ENCODE data around the gene HIPK3. TPM values are rescaled to one million over a fixed set of nuclear protein-coding genes. Genes with fewer than 3 reads are reported as not detected.

HIPK3 gene
- total and polyA plus RNA-seq, 10 of the 15 experiments (the other 5 are each of a cell fraction or from before 2014, with no cell fraction given): 3.4 to 26.5 (median 13.6) TPM

DNA sequence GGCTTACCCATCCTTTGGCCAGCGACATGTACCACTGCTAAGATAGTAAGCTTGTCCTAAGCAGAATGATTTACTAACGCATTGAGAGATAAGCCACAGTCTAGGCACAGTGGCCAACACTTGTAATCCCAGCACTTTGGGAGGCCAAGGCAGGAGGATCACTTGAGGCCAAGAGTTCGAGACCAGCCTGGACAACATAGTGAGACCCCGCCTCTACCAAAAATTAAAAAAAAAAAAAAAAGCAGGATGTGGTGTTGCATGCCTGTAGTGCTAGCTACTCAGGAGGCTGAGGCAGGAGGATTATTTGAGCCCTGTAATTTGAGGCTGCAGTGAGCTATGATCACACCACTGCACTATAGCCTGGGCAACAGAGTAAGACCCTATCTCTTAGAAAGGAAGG lies 93.1 kb downstream of the HIPK3 start:
- Histone ChIP-seq H3K4me2 (ENCODE audit: control insufficient read depth, insufficient read depth) (no peak overlapping the region), H3K27me3 (replicated peaks in 1 of 2; ENCODE audit: control insufficient read depth in 2 of 2, insufficient read depth in 2 of 2, low read length in 1 of 2) (no peaks in the 10 kb centered on the region), H4K20me1 (ENCODE audit: control insufficient read depth, insufficient read depth) (no peaks in the 10 kb centered on the region), H3K36me3 (ENCODE audit: control insufficient read depth in 2 of 2, insufficient read depth in 2 of 2, low read length in 1 of 2) (peaks cover 11 to 39% of the 10 kb centered on the region in 2 experiments), H3K79me2 (ENCODE audit: control insufficient read depth, insufficient read depth, low read length) (no peaks in the 10 kb centered on the region), H3K9ac (ENCODE audit: control insufficient read depth, insufficient read depth, low read length) (no peak overlapping the region), H3K4me1 (ENCODE audit: control insufficient read depth, insufficient read depth, low read length) (no peaks in the 10 kb centered on the region), H2AFZ (ENCODE audit: control insufficient read depth, low read depth, low read length) (no peak overlapping the region), H3K4me3 (no peak overlapping the region), H3K27ac (ENCODE audit: control insufficient read depth, insufficient read depth) (no peak overlapping the region), H3K9me3 (replicated peaks; ENCODE audit: control insufficient read depth, insufficient read depth, low read length) (no peaks in the 10 kb centered on the region)
- CTCF ChIA-PET: no interaction called here
- DNase-seq (ENCODE audit: low read depth, low spot score) (no peak), ATAC-seq (no peak), FAIRE-seq (no peak)
- POLR2A ChIA-PET: no interaction called here
- intact Hi-C loops (cut with micrococcal nuclease; ENCODE audit: unreplicated experiment): no loop called here
- no peak for TF ChIP-seq SUZ12 (IDR thresholded peaks at IDR 0.05; ENCODE audit: unreplicated experiment)
- TF ChIP-seq, protein P1, sequence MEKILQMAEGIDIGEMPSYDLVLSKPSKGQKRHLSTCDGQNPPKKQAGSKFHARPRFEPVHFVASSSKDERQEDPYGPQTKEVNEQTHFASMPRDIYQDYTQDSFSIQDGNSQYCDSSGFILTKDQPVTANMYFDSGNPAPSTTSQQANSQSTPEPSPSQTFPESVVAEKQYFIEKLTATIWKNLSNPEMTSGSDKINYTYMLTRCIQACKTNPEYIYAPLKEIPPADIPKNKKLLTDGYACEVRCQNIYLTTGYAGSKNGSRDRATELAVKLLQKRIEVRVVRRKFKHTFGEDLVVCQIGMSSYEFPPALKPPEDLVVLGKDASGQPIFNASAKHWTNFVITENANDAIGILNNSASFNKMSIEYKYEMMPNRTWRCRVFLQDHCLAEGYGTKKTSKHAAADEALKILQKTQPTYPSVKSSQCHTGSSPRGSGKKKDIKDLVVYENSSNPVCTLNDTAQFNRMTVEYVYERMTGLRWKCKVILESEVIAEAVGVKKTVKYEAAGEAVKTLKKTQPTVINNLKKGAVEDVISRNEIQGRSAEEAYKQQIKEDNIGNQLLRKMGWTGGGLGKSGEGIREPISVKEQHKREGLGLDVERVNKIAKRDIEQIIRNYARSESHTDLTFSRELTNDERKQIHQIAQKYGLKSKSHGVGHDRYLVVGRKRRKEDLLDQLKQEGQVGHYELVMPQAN (conservative IDR thresholded peaks at IDR 0.05): no peak
- TF ChIP-seq SMC3 (IDR thresholded peaks at IDR 0.05; ENCODE audit: borderline replicate concordance, low read length): no peak
- TF ChIP-seq EGR1 (IDR thresholded peaks at IDR 0.05; ENCODE audit: borderline replicate concordance in 1 of 2, low read depth in 2 of 2, low read length in 2 of 2): no peak
- no peak for TF ChIP-seq MEF2B (IDR thresholded peaks at IDR 0.05; ENCODE audit: partially characterized antibody, poor library complexity, severe bottlenecking)
- TF ChIP-seq SIX5 (IDR thresholded peaks at IDR 0.05; ENCODE audit: low read depth, low read length, severe bottlenecking): no peak
- TF ChIP-seq RUNX3 (IDR thresholded peaks at IDR 0.05; ENCODE audit: low read length): no peak
- TF ChIP-seq NR2C1 (IDR thresholded peaks at IDR 0.05): no peak
- TF ChIP-seq CREM (IDR thresholded peaks at IDR 0.05; ENCODE audit: low read depth): no peak
- TF ChIP-seq MTA3 (IDR thresholded peaks at IDR 0.05; ENCODE audit: borderline replicate concordance, low read length): no peak
- TF ChIP-seq POLR2AphosphoS5 (IDR thresholded peaks at IDR 0.05; ENCODE audit: low read length): no peak
- in situ Hi-C loops (cut with MboI): no loop called here
- 98% methylated on average over 4 of the region's 4 CpGs for WGBS (ENCODE audit: insufficient coverage, insufficient replicate concordance, low lambda C conversion rate, missing lambda C conversion rate)
- SMC1A ChIA-PET (ENCODE audit: uncharacterized antibody, unreplicated experiment): interaction anchor here (1.2 kb wide), 1 partner anchor 183 kb away, joined by 3 read pairs; no protein-coding TSS in a partner anchor
- RAD21 ChIA-PET (ENCODE audit: unreplicated experiment): no interaction called here
- no TSS peak for BruUV-seq (replicated peaks)
